T-cell (primary cell): ENCODE results near the gene C6orf120. TPM values are rescaled to one million over a fixed set of nuclear protein-coding genes. Genes with fewer than 3 reads are reported as not detected.
A peak's percentile ranks its signal among the peaks of the same experiment; 100 is the strongest.

Experiments
- ATAC-seq, 4 experiments: fragments of 200-7000 bp in 3 of 4; fragments of 150-1000 bp in 1 of 4; cut with Tn5 transposase; replicated peaks in 1 of 4; 1 replicate in 3 of 4; 2 replicates in 1 of 4; pipeline ENCODE4 v1.10.0; 2021; ENCODE audit warnings: moderate library complexity in 3 of 4, mild to moderate bottlenecking in 2 of 4, moderate number of reproducible peaks in 1 of 4
- CTCF ChIA-PET, 2 donors: fragments of 300-600 bp; sonication (Branson Sonifier 250); formaldehyde crosslinking; loops; one replicate each; lab custom pipeline; 2022; ENCODE audit warnings: antibody characterized with exemption in 2 of 2; lab: Charles Lee
- POLR2A ChIA-PET, 2 donors: fragments of 300-600 bp; sonication (Branson Sonifier 250); formaldehyde crosslinking; loops; one replicate each; lab custom pipeline; 2022; ENCODE audit warnings: antibody characterized with exemption in 2 of 2; lab: Charles Lee
- DNase-seq, 35 experiments: peaks; one replicate each; pipeline versions ENCODE4 v3.0.0 to v3.0.0-alpha.2; 2013 to 2023
- H3K27ac ChIP-seq: one replicate; pipeline ENCODE4 v1.5.1; 2013; ENCODE audit warnings: low read length
- H3K27me3 ChIP-seq, 2 experiments: replicated peaks in 1 of 2; 1 replicate in 1 of 2; 2 replicates in 1 of 2; pipeline versions ENCODE4 v1.6.1 to v1.7.0; 2013; ENCODE audit warnings: low read length in 1 of 2, mixed read lengths in 1 of 2; ENCODE audit not compliant: control insufficient read depth in 2 of 2, insufficient read depth in 2 of 2; ENCODE audit errors: extremely low read depth in 1 of 2
- H3K36me3 ChIP-seq, 2 donors: 1 replicate in 1 of 2; 2 replicates in 1 of 2; pipeline versions ENCODE4 v1.6.1 to v1.7.0; 2013; ENCODE audit warnings: low read length in 1 of 2; ENCODE audit not compliant: control insufficient read depth in 2 of 2, insufficient read depth in 1 of 2; ENCODE audit errors: extremely low read depth in 1 of 2
- H3K4me1 ChIP-seq, 2 experiments: 1 replicate in 1 of 2; 2 replicates in 1 of 2; pipeline versions ENCODE4 v1.6.1 to v1.7.0; 2013; ENCODE audit warnings: low read length in 2 of 2, mixed read lengths in 1 of 2; ENCODE audit not compliant: insufficient read depth in 2 of 2, control insufficient read depth in 1 of 2; ENCODE audit errors: extremely low read depth in 1 of 2
- H3K4me3 ChIP-seq, 2 donors: 1 replicate in 1 of 2; 2 replicates in 1 of 2; pipeline versions ENCODE4 v1.5.1 to v1.7.0; 2013; ENCODE audit warnings: mild to moderate bottlenecking in 2 of 2, low read length in 1 of 2, moderate library complexity in 1 of 2; ENCODE audit not compliant: control insufficient read depth in 1 of 2; ENCODE audit errors: extremely low read depth in 1 of 2
- H3K9me3 ChIP-seq: 2 replicates; pipeline ENCODE4 v1.7.0; 2013
- H3K27ac Mint-ChIP-seq, 2 donors: one replicate each; pipeline ENCODE4 v1.8.0; 2020 to 2021; ENCODE audit warnings: mild to moderate bottlenecking in 2 of 2, mixed read lengths in 2 of 2
- H3K27me3 Mint-ChIP-seq, 2 donors: one replicate each; pipeline ENCODE4 v1.8.0; 2021 to 2022; ENCODE audit warnings: mixed read lengths in 2 of 2
- H3K36me3 Mint-ChIP-seq: one replicate; pipeline ENCODE4 v1.8.0; 2021; ENCODE audit warnings: mixed read lengths
- H3K4me1 Mint-ChIP-seq, 3 donors: one replicate each; pipeline ENCODE4 v1.8.0; 2020 to 2022; ENCODE audit warnings: mixed read lengths in 3 of 3, mild to moderate bottlenecking in 1 of 3
- H3K4me3 Mint-ChIP-seq, 3 donors: one replicate each; pipeline ENCODE4 v1.8.0; 2020 to 2022; ENCODE audit warnings: mild to moderate bottlenecking in 3 of 3, mixed read lengths in 3 of 3, moderate library complexity in 3 of 3
- H3K9me3 Mint-ChIP-seq, 3 donors: one replicate each; pipeline ENCODE4 v1.8.0; 2020 to 2022; ENCODE audit warnings: mixed read lengths in 3 of 3
- WGBS: methylation state at CpG from one replicate; pipeline ENCODE4 v1.1.5; 2013; ENCODE audit warnings: missing lambda C conversion rate; ENCODE audit not compliant: insufficient coverage; 5-methylcytosine and 5-hydroxymethylcytosine counted together
- total RNA-seq, 35 experiments: library from RNA in 6 of 35; stranded (reverse) in 6 of 35; fragments of 120-200 nt in 1 of 35; gene quantifications; one replicate each; pipeline versions ENCODE4 v1.2.1 to v1.2.4 and lab custom pipeline; 2013 to 2026

The C6orf120 gene
- total RNA-seq, 5 donors from 2014 or later (not counting 1 experiment from before 2014, with no cell fraction given): 17.6 to 30.7 (median 26.2) TPM

GRCh38 chr6:169723991-169724493 is 22.1 kb downstream of the C6orf120 start:
- Mint-ChIP-seq H3K36me3 (peaks cover 5% of the 10 kb centered on the region), H3K9me3 (no peaks in the 10 kb centered on the region), H3K27me3 (no peaks in the 10 kb centered on the region), H3K4me3 (peak overlapping the region; percentile 64 to 79 (median 69)), H3K27ac (no peak overlapping the region), H3K4me1 (peaks cover 43 to 47% (median 45%) of the 10 kb centered on the region in 3 donors)
- peak; percentile 50 to 66 (median 54) for ATAC-seq
- DNase-seq: peak in 29 of 35 experiments; percentile 4 to 75 (median 22)
- Histone ChIP-seq H3K36me3 (no peaks in the 10 kb centered on the region), H3K27ac (no peak overlapping the region), H3K4me1 (peaks cover 5 to 17% of the 10 kb centered on the region in 2 experiments), H3K9me3 (no peaks in the 10 kb centered on the region), H3K4me3 (no peak overlapping the region), H3K27me3 (no peaks in the 10 kb centered on the region)
- WGBS: under 1% methylated on average over 57 of the region's 89 CpGs
- CTCF ChIA-PET: interaction anchor here in 1 of 2 donors (1.4 kb wide), 1 partner anchor 22 kb away, joined by 4 read pairs; the partner anchor contains the start of genes C6orf120 and WDR27
- POLR2A ChIA-PET: interaction anchor here in 1 of 2 donors (0.5 to 0.6 kb wide), 2 partner anchors 17 to 21 kb away, joined by 3 to 4 read pairs; no protein-coding TSS in a partner anchor

DNA sequence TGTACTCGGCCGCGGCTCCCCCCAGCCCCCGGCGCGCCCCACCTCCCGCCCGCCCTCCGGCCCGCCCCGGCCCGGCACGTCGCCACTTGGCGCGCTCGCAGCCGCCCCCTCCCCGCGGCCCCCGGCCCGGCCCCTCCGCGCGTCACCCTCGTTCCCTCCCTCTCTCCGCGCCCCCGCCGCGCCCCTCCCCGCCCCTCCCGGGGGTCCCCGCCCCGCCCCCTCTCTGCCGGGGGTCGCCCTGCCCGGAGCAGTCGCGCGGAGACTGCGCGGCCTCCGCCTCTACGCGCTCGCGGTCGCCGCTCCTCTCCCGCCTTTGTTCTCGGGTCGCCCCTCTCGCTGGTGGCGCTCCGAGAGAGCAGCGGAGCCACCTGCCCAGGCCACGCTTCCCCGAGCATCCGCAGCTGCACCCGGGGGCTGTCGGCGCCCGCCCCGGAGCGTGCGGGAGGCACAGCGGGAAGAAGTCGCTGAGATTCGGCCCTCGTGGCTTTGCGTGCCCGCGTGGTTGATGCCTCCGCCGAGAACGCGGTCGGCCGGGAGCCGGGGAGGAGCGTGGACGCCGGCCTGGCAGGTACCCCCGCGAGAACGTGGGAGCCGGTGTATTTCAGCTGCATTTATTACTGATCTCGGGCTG is 22.7 kb downstream of the C6orf120 start, which contains the start of gene PHF10:
Gene PHF10 (minus strand): TSS at position 7 of the 631 bp plus-strand sequence. CDS start 569 bp downstream, outside the sequence.
- ATAC-seq: peak; percentile 62 to 67 (median 64)
- peak within 1 kb of the TSS; percentile 93 to 96 (median 93) for H3K4me3 Mint-ChIP-seq
- CTCF ChIA-PET: interaction anchor here in 1 of 2 donors (0.7 kb wide), 1 partner anchor 26 kb away, joined by 3 read pairs; no protein-coding TSS in a partner anchor
- peak; percentile 22 to 73 (median 57) for DNase-seq
- H3K9me3 ChIP-seq: no peaks in the 10 kb centered on the region
- no peaks in the 10 kb centered on the region for H3K27me3 Mint-ChIP-seq
- peak within 1 kb of the TSS; percentile 95 to 96 for H3K27ac Mint-ChIP-seq
- under 1% methylated on average over 56 of the region's 89 CpGs for WGBS
- H3K9me3 Mint-ChIP-seq: no peaks in the 10 kb centered on the region
- H3K4me1 Mint-ChIP-seq: peaks cover 37 to 42% (median 40%) of the 10 kb centered on the region in 3 donors
- H3K36me3 Mint-ChIP-seq: peaks cover 5% of the 10 kb centered on the region
- no peaks in the 10 kb centered on the region for H3K36me3 ChIP-seq
- POLR2A ChIA-PET: no interaction called here
- H3K27ac ChIP-seq: peak within 1 kb of the TSS; percentile 86
- H3K4me3 ChIP-seq: peak within 1 kb of the TSS; percentile 83 to 94
- peaks cover 5 to 17% of the 10 kb centered on the region in 2 experiments for H3K4me1 ChIP-seq
- no peaks in the 10 kb centered on the region for H3K27me3 ChIP-seq

DNA sequence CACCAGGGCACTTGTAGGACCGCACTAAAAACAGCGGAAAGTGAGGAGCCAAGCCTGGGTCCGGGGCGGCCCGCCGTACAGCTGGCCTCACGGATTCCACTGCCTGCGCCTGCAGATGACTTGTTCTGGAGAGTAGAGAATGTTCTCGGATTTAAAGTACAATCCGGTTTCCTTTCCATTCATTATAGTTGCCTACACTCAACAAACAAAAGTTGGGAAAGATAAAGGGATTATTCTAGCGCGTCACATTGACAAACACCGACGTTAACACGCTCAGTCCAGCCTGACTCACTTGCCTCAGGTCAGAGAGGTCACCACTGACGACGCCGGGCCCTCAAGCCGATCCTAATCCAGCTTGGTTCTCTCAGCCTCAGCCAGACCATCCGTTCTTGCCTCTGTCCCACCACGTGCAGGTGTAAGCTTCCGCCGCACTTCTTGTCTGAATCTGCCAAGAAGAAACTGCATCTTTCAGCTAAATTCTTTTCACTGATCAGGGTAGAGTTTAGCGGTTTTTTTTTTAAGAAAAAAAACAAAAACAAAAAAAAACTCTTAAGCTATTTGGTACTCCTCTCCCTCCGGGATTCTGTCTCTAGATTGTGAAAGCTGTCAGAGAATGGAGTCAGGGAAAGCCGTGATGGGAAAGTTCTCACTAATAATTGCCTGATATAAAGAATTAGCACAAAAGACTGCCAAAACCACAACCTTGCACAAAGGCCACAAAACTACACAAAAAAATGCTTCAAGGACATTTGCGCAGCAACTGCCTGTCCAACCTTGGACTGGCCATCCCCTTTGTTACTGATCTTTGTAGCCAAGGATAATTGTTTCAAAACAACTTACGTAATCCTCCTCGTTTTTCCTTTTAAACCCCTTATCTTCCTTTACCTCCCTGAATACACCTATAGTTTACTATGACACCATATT is 23.5 kb downstream of the C6orf120 start:
- Mint-ChIP-seq H3K27ac (peak overlapping the region; percentile 82 to 93), H3K27me3 (no peaks in the 10 kb centered on the region), H3K4me1 (peaks cover 30 to 35% (median 33%) of the 10 kb centered on the region in 3 donors), H3K9me3 (no peaks in the 10 kb centered on the region), H3K4me3 (peak overlapping the region; percentile 79 to 86 (median 85)), H3K36me3 (peaks cover 1% of the 10 kb centered on the region)
- POLR2A ChIA-PET: interaction anchor here (0.6 to 0.7 kb wide), 2 partner anchors 16 kb away, joined by 3 to 4 read pairs; no protein-coding TSS in a partner anchor
- Histone ChIP-seq H3K36me3 (no peaks in the 10 kb centered on the region), H3K27me3 (no peaks in the 10 kb centered on the region), H3K9me3 (no peaks in the 10 kb centered on the region), H3K4me3 (peak overlapping the region; percentile 55 to 61), H3K27ac (peak overlapping the region; percentile 44), H3K4me1 (peaks cover 5 to 17% of the 10 kb centered on the region in 2 experiments)
- DNase-seq (peak in 10 of 35 experiments; percentile 2 to 24 (median 8)), ATAC-seq (no peak)
- CTCF ChIA-PET: interaction anchor here (0.6 to 0.7 kb wide), 2 partner anchors 25 to 49 kb away, joined by 3 read pairs; no protein-coding TSS in a partner anchor
- 42% methylated on average over 23 of the region's 29 CpGs for WGBS

DNA sequence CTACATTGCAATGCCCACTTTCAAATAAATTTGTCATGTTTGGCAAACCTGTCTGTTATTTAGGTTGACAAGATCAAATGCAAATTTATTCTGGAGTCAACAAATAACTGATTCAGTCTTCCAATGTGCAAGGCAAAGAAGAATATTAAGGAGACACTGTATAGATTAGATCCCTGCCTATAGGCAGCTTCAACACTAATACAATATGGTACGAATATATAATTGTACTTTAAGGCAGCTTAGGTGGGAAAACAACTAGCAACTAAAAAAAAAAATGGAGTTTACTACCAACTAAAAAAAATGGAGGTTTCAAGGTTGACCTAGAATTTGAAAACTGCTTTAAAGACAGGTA is 24.1 kb downstream of the C6orf120 start:
- no peaks in the 10 kb centered on the region for H3K27me3 ChIP-seq
- H3K9me3 ChIP-seq: no peaks in the 10 kb centered on the region
- Mint-ChIP-seq H3K27me3 (no peaks in the 10 kb centered on the region), H3K36me3 (no peaks in the 10 kb centered on the region), H3K27ac (peak overlapping the region; percentile 82 to 93), H3K4me3 (peak overlapping the region; percentile 79 to 86 (median 85)), H3K9me3 (no peaks in the 10 kb centered on the region), H3K4me1 (peaks cover 25 to 29% (median 28%) of the 10 kb centered on the region in 3 donors)
- no peaks in the 10 kb centered on the region for H3K36me3 ChIP-seq
- H3K27ac ChIP-seq: no peak overlapping the region
- peaks cover 5 to 17% of the 10 kb centered on the region in 2 experiments for H3K4me1 ChIP-seq
- H3K4me3 ChIP-seq: no peak overlapping the region
- DNase-seq (no peak), ATAC-seq (no peak)
- ChIA-PET CTCF (interaction anchor here in 1 of 2 donors (0.6 kb wide), 1 partner anchor 48 kb away, joined by 3 read pairs; no protein-coding TSS in a partner anchor), POLR2A (interaction anchor here (0.6 to 0.7 kb wide), 2 partner anchors 16 to 17 kb away, joined by 3 to 4 read pairs; no protein-coding TSS in a partner anchor)
- WGBS: no CpG with 5 or more reads among the region's 1 CpG

GRCh38 chr6:169726963-169727362 is 25.0 kb downstream of the C6orf120 start:
- H3K36me3 ChIP-seq: no peaks in the 10 kb centered on the region
- Mint-ChIP-seq H3K4me3 (no peak overlapping the region), H3K9me3 (no peaks in the 10 kb centered on the region), H3K4me1 (peaks cover 18 to 22% (median 20%) of the 10 kb centered on the region in 3 donors), H3K27me3 (no peaks in the 10 kb centered on the region), H3K36me3 (no peaks in the 10 kb centered on the region), H3K27ac (peak overlapping the region in 1 of 2 donors; percentile 1)
- no peak for ATAC-seq
- no peak for DNase-seq
- peaks cover 2 to 14% of the 10 kb centered on the region in 2 experiments for H3K4me1 ChIP-seq
- POLR2A ChIA-PET: no interaction called here
- no peak overlapping the region for H3K4me3 ChIP-seq
- no peaks in the 10 kb centered on the region for H3K9me3 ChIP-seq
- H3K27me3 ChIP-seq: no peaks in the 10 kb centered on the region
- CTCF ChIA-PET: no interaction called here
- no peak overlapping the region for H3K27ac ChIP-seq
